HG02852 (cell line): Measurements from ENCODE around the gene CYB561.

Experiments
- ATAC-seq: cut with Tn5 transposase; IDR thresholded peaks from one replicate; pipeline ENCODE4 v1.9.1; 2021; ENCODE audit warnings: mild to moderate bottlenecking, moderate library complexity; ENCODE audit not compliant: unreplicated experiment

Gene CYB561

GRCh38 chr17:63445954-63446752, at the start of gene CYB561:
CYB561 (minus strand) TSS chr17:63446306; CDS start chr17:63437547, 8,759 bp downstream.
- peak; percentile 61 for ATAC-seq

GRCh38 chr17:63495491-63495890, 49.4 kb upstream of the CYB561 start:
- no peak for ATAC-seq

GRCh38 chr17:63494300-63494928, 48.3 kb upstream of the CYB561 start:
- no peak for ATAC-seq

- ATAC-seq, result no peak
These were observed 47.3 kb upstream of the CYB561 start for GRCh38 chr17:63493411-63493810.

- ATAC-seq, result no peak
These were observed 46.8 kb upstream of the CYB561 start for GRCh38 chr17:63492940-63493339.

GRCh38 chr17:63491977-63492618, 46.0 kb upstream of the CYB561 start:
- ATAC-seq, result no peak

- ATAC-seq, result no peak
These were observed 45.3 kb upstream of the CYB561 start for GRCh38 chr17:63491413-63491812.

- ATAC-seq, result no peak
These were observed 44.8 kb upstream of the CYB561 start for GRCh38 chr17:63490858-63491400.

GRCh38 chr17:63490329-63490728, 44.2 kb upstream of the CYB561 start:
- no peak for ATAC-seq

GRCh38 chr17:63489291-63489690, 43.2 kb upstream of the CYB561 start:
- ATAC-seq, result no peak

- no peak for ATAC-seq
These were observed 42.7 kb upstream of the CYB561 start for GRCh38 chr17:63488851-63489250.

- no peak for ATAC-seq
These were observed 40.9 kb upstream of the CYB561 start for GRCh38 chr17:63487014-63487339.

- no peak for ATAC-seq
These were observed 40.4 kb upstream of the CYB561 start for GRCh38 chr17:63486317-63487013.

- ATAC-seq, result no peak
These were observed 37.8 kb upstream of the CYB561 start for GRCh38 chr17:63483655-63484575.

GRCh38 chr17:63483038-63483437, 36.9 kb upstream of the CYB561 start:
- no peak for ATAC-seq

GRCh38 chr17:63482509-63482908, 36.4 kb upstream of the CYB561 start:
- ATAC-seq, result no peak

GRCh38 chr17:63481488-63481870, 35.4 kb upstream of the CYB561 start:
- ATAC-seq, result no peak

GRCh38 chr17:63480826-63481487, 34.9 kb upstream of the CYB561 start:
- no peak for ATAC-seq

- ATAC-seq, result no peak
These were observed 34.2 kb upstream of the CYB561 start for GRCh38 chr17:63480192-63480784.
